Liver (tissue), 9 donors: ENCODE results near the gene IQCF2. TPM values are rescaled to one million over a fixed set of nuclear protein-coding genes. Genes with fewer than 3 reads are reported as not detected.

Source experiments
- DNase-seq: peaks from one replicate; pipeline ENCODE4 v3.0.0-alpha.2; 2017; ENCODE audit warnings: low spot score
- H3K27ac ChIP-seq, 2 donors: one replicate each; pipeline ENCODE4 v1.7.0; 2013; ENCODE audit warnings: inconsistent platforms in 2 of 2, low read length in 2 of 2, control low read depth in 1 of 2, low read depth in 1 of 2, mild to moderate bottlenecking in 1 of 2
- H3K27me3 ChIP-seq, 4 donors: one replicate each; pipeline versions ENCODE4 v1.6.1 to v1.7.0; 2013; ENCODE audit warnings: low read length in 3 of 4, inconsistent platforms in 1 of 4, mild to moderate bottlenecking in 1 of 4, moderate library complexity in 1 of 4; ENCODE audit not compliant: control insufficient read depth in 4 of 4, insufficient read depth in 4 of 4
- H3K36me3 ChIP-seq, 4 donors: one replicate each; pipeline versions ENCODE4 v1.6.1 to v1.7.0; 2013; ENCODE audit warnings: low read length in 3 of 4, mild to moderate bottlenecking in 3 of 4, low read depth in 1 of 4, moderate library complexity in 1 of 4; ENCODE audit not compliant: control insufficient read depth in 4 of 4, insufficient read depth in 3 of 4
- H3K4me1 ChIP-seq, 4 donors: one replicate each; pipeline versions ENCODE4 v1.6.1 to v1.7.0; 2013; ENCODE audit warnings: low read length in 3 of 4, mild to moderate bottlenecking in 3 of 4, moderate library complexity in 1 of 4; ENCODE audit not compliant: control insufficient read depth in 4 of 4, insufficient read depth in 4 of 4
- H3K4me3 ChIP-seq, 3 donors: one replicate each; pipeline versions ENCODE4 v1.6.1 to v1.7.0; 2013; ENCODE audit warnings: low read length in 3 of 3, control low read depth in 1 of 3, low read depth in 1 of 3, mild to moderate bottlenecking in 1 of 3
- H3K9ac ChIP-seq, 2 donors: one replicate each; pipeline ENCODE4 v1.7.0; 2013; ENCODE audit warnings: low read length in 2 of 2, mild to moderate bottlenecking in 2 of 2, moderate library complexity in 2 of 2, control low read depth in 1 of 2, low read depth in 1 of 2
- H3K9me3 ChIP-seq, 4 donors: one replicate each; pipeline versions ENCODE4 v1.6.1 to v1.7.0; 2013; ENCODE audit warnings: low read length in 3 of 4; ENCODE audit not compliant: control insufficient read depth in 4 of 4
- CTCF ChIP-seq: fragments of 150-350 bp; IDR thresholded peaks from 2 replicates; pipeline ENCODE4 v1.5.1; 2017; ENCODE audit warnings: improper control_type of control experiment, low read depth, low read length; ENCODE audit not compliant: missing input control
- EGR1 ChIP-seq, 2 donors: IDR thresholded peaks; 2 replicates each; pipeline ENCODE4 v1.6.1; 2016 to 2018; ENCODE audit warnings: antibody characterized with exemption in 2 of 2, low read depth in 2 of 2
- FOXA1 ChIP-seq: IDR thresholded peaks from 2 replicates; pipeline ENCODE4 v1.6.1; 2016; ENCODE audit warnings: antibody characterized with exemption
- FOXA2 ChIP-seq: IDR thresholded peaks from 2 replicates; pipeline ENCODE4 v1.6.1; 2016; ENCODE audit warnings: antibody characterized with exemption
- GABPA ChIP-seq, 2 donors: IDR thresholded peaks in 1 of 2; conservative IDR thresholded peaks in 1 of 2; 2 replicates each; pipeline ENCODE4 v1.6.1; 2016; ENCODE audit warnings: antibody characterized with exemption in 2 of 2, mild to moderate bottlenecking in 1 of 2, moderate library complexity in 1 of 2
- HNF4A ChIP-seq, 2 donors: conservative IDR thresholded peaks; 2 replicates each; pipeline ENCODE4 v1.6.1; 2016; ENCODE audit warnings: antibody characterized with exemption in 2 of 2, mild to moderate bottlenecking in 2 of 2
- HNF4G ChIP-seq: IDR thresholded peaks from 2 replicates; pipeline ENCODE4 v1.6.1; 2016; ENCODE audit warnings: antibody characterized with exemption
- JUND ChIP-seq, 2 donors: IDR thresholded peaks; 2 replicates each; pipeline ENCODE4 v1.6.1; 2016; ENCODE audit warnings: antibody characterized with exemption in 2 of 2
- NR2F2 ChIP-seq: IDR thresholded peaks from 2 replicates; pipeline ENCODE4 v1.6.1; 2016; ENCODE audit warnings: antibody characterized with exemption
- RAD21 ChIP-seq, 2 donors: IDR thresholded peaks; 2 replicates each; pipeline ENCODE4 v1.6.1; 2016; ENCODE audit warnings: antibody characterized with exemption in 2 of 2, mild to moderate bottlenecking in 2 of 2
- RXRA ChIP-seq, 2 donors: IDR thresholded peaks; 2 replicates each; pipeline ENCODE4 v1.6.1; 2017 to 2018; ENCODE audit warnings: antibody characterized with exemption in 2 of 2, mild to moderate bottlenecking in 1 of 2
- SP1 ChIP-seq: IDR thresholded peaks from 2 replicates; pipeline ENCODE4 v1.6.1; 2018; ENCODE audit warnings: antibody characterized with exemption, mild to moderate bottlenecking
- TAF1 ChIP-seq: conservative IDR thresholded peaks from 2 replicates; pipeline ENCODE4 v1.6.1; 2016; ENCODE audit warnings: antibody characterized with exemption, mild to moderate bottlenecking
- WGBS: extraction: QIAGEN DNeasy Blood & Tissue Kit; methylation state at CpG from one replicate; pipeline ENCODE4 v1.1.7; 2013; 5-methylcytosine and 5-hydroxymethylcytosine counted together
- polyA plus RNA-seq, 2 donors: library from polyadenylated mRNA; stranded (reverse) in 1 of 2; unstranded in 1 of 2; fragments of 200-250 nt in 1 of 2; fragments of >200 nt in 1 of 2; fragmentation: Nextera tagmentation in 1 of 2; extraction: Ambion mirVana in 1 of 2; gene quantifications; one replicate each; pipeline versions ENCODE4 v1.2.1 to v1.2.3, GENCODE V29; 2013 to 2015
- total RNA-seq, 2 donors: library from RNA; depleted of rRNA; stranded (reverse); fragments of >200 nt; gene quantifications; one replicate each; pipeline ENCODE4 v1.2.3, GENCODE V29; 2014
- TF ChIP-seq, protein P1 (sequence below): IDR thresholded peaks from 2 replicates; pipeline ENCODE4 v1.6.1; 2016; ENCODE audit warnings: antibody characterized with exemption, mild to moderate bottlenecking
- TF ChIP-seq, protein P2 (sequence below): IDR thresholded peaks from 2 replicates; pipeline ENCODE4 v1.6.1; 2016; ENCODE audit warnings: antibody characterized with exemption
- donor health status: healthy.
- donor health status: healthy.
- donor health status: healthy.
- donor health status: healthy.
- donor health status: healthy.

Gene IQCF2
- total and polyA plus RNA-seq, 4 donors, result not detected

GRCh38 chr3:51819709-51820406 is 41.6 kb upstream of the IQCF2 start:
- TF ChIP-seq FOXA2 (no peak), SP1 (no peak), GABPA (IDR thresholded peaks at IDR 0.05 in 1 of 2, conservative IDR thresholded peaks at IDR 0.05 in 1 of 2) (no peak), CTCF (no peak), JUND (IDR thresholded peaks at IDR 0.05) (no peak), EGR1 (IDR thresholded peaks at IDR 0.05; ENCODE audit: low read depth in 2 of 2) (no peak), TAF1 (no peak), HNF4G (no peak), NR2F2 (no peak), RAD21 (IDR thresholded peaks at IDR 0.05) (no peak), RXRA (IDR thresholded peaks at IDR 0.05) (no peak)
- TF ChIP-seq, protein P1, sequence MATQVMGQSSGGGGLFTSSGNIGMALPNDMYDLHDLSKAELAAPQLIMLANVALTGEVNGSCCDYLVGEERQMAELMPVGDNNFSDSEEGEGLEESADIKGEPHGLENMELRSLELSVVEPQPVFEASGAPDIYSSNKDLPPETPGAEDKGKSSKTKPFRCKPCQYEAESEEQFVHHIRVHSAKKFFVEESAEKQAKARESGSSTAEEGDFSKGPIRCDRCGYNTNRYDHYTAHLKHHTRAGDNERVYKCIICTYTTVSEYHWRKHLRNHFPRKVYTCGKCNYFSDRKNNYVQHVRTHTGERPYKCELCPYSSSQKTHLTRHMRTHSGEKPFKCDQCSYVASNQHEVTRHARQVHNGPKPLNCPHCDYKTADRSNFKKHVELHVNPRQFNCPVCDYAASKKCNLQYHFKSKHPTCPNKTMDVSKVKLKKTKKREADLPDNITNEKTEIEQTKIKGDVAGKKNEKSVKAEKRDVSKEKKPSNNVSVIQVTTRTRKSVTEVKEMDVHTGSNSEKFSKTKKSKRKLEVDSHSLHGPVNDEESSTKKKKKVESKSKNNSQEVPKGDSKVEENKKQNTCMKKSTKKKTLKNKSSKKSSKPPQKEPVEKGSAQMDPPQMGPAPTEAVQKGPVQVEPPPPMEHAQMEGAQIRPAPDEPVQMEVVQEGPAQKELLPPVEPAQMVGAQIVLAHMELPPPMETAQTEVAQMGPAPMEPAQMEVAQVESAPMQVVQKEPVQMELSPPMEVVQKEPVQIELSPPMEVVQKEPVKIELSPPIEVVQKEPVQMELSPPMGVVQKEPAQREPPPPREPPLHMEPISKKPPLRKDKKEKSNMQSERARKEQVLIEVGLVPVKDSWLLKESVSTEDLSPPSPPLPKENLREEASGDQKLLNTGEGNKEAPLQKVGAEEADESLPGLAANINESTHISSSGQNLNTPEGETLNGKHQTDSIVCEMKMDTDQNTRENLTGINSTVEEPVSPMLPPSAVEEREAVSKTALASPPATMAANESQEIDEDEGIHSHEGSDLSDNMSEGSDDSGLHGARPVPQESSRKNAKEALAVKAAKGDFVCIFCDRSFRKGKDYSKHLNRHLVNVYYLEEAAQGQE, result no peak
- TF ChIP-seq, protein P2, sequence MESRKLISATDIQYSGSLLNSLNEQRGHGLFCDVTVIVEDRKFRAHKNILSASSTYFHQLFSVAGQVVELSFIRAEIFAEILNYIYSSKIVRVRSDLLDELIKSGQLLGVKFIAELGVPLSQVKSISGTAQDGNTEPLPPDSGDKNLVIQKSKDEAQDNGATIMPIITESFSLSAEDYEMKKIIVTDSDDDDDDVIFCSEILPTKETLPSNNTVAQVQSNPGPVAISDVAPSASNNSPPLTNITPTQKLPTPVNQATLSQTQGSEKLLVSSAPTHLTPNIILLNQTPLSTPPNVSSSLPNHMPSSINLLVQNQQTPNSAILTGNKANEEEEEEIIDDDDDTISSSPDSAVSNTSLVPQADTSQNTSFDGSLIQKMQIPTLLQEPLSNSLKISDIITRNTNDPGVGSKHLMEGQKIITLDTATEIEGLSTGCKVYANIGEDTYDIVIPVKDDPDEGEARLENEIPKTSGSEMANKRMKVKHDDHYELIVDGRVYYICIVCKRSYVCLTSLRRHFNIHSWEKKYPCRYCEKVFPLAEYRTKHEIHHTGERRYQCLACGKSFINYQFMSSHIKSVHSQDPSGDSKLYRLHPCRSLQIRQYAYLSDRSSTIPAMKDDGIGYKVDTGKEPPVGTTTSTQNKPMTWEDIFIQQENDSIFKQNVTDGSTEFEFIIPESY, result no peak
- H3K27ac ChIP-seq, result no peak overlapping the region
- WGBS, result 39% methylated on average over 12 of the region's 12 CpGs
- no peak overlapping the region for H3K4me3 ChIP-seq
- H3K9me3 ChIP-seq, result peaks cover 0 to 4% (median 3%) of the 10 kb centered on the region in 4 donors
- no peak for DNase-seq
- no peak overlapping the region for H3K9ac ChIP-seq
- H3K4me1 ChIP-seq, result no peaks in the 10 kb centered on the region
- H3K36me3 ChIP-seq, result no peaks in the 10 kb centered on the region
- peaks cover 0 to 3% (median 0%) of the 10 kb centered on the region in 4 donors for H3K27me3 ChIP-seq

- Histone ChIP-seq H3K27me3 (no peaks in the 10 kb centered on the region), H3K9me3 (peaks cover 0 to 10% (median 4%) of the 10 kb centered on the region in 4 donors), H3K4me1 (no peaks in the 10 kb centered on the region), H3K27ac (no peak overlapping the region), H3K36me3 (no peaks in the 10 kb centered on the region), H3K4me3 (no peak overlapping the region), H3K9ac (no peak overlapping the region)
- WGBS, result 59% methylated on average over 1 of the region's 1 CpG
- no peak for DNase-seq
- TF ChIP-seq, protein P2, result no peak
- TF ChIP-seq EGR1 (IDR thresholded peaks at IDR 0.05; ENCODE audit: low read depth in 2 of 2), result no peak
- TF ChIP-seq, protein P1, result no peak
- no peak for TF ChIP-seq FOXA2
- TF ChIP-seq RAD21 (IDR thresholded peaks at IDR 0.05), result no peak
- TF ChIP-seq GABPA (IDR thresholded peaks at IDR 0.05 in 1 of 2, conservative IDR thresholded peaks at IDR 0.05 in 1 of 2), result no peak
- TF ChIP-seq NR2F2, result no peak
- no peak for TF ChIP-seq TAF1
- TF ChIP-seq HNF4A (conservative IDR thresholded peaks at IDR 0.05), result no peak
- no peak for TF ChIP-seq JUND (IDR thresholded peaks at IDR 0.05)
- no peak for TF ChIP-seq RXRA (IDR thresholded peaks at IDR 0.05)
- TF ChIP-seq SP1, result no peak
- TF ChIP-seq HNF4G, result no peak
- no peak for TF ChIP-seq FOXA1
Observed at GRCh38 chr3:51828297-51828696, 33.1 kb upstream of the IQCF2 start.
